DMS79 (cell line): ENCODE measurements around the gene IDH3B.

Experiments used
- DNase-seq: peaks from one replicate; lab custom pipeline; 2025; lab: John Stamatoyannopoulos, UW

Gene IDH3B

DNA sequence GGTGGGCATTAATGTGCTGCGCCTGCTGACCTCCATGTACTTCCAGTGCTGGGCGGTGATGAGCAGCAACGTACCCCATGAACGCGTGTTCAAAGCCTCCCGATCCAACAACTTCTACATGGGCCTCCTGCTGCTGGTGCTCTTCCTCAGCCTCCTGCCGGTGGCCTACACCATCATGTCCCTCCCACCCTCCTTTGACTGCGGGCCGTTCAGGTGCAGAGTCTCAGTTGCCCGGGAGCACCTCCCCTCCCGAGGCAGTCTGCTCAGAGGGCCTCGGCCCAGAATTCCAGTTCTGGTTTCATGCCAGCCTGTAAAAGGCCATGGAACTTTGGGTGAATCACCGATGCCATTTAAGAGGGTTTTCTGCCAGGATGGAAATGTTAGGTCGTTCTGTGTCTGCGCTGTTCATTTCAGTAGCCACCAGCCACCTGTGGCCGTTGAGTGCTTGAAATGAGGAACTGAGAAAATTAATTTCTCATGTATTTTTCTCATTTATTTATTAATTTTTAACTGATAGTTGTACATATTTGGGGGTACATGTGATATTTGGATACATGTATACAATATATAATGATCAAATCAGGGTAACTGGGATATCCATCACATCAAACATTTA lies 46.8 kb downstream of the IDH3B start:
- DNase-seq, result no peak

- DNase-seq, result no peak
Observed at GRCh38 chr20:2616634-2617033, 47.4 kb downstream of the IDH3B start.

DNA sequence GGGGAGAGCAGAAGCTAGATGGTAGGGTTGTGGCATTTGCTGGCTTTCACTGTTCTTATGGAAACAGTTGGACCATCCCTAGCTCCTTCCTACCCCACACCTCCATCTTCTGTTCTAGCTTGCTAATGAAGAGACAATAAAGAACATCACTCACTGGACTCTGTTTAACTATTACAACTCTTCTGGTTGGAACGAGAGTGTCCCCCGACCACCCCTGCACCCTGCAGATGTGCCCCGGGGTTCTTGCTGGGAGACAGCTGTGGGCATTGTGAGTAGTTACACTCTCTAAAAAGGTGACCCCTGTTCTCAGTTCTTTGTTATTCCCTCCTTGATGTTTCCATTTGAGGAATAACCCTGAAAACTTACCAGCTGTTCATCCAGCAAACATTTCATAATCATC lies 51.9 kb downstream of the IDH3B start:
- no peak for DNase-seq

DNA sequence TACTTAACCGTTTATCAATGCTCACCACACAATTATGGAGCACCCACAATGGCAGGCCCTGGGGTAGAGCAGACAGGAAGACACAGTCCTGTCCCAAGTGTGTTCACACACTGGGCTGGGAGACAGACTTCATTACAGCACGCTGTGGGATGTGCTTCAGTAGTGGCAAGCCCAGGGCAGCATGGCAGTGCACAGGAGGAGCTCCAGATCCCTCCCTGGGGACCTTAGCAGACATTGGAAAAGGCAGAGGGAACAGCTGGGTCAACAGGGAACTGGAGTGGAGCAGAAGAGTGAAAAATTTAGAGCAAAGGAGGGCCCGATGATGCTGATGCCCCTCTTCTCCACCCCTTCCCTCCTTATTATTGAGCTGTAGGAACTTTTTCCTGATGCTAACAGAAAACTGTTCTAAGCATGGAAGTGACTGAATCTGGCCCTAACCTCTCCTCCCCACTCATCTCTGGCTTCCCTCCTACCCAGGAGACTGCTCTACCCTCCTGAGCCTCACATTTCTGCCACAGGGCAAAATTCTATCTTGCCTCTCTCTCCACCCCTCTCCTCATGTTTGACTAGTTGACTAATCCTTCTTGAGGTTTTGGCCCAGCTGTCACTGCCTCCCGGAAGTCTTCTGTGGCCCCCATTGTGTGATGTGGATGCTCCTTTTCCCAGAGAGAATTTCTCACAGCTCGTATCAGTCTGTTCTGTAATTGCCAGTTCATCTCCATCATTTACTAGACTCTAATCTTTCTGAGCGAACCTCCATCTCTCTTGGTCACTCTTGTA lies 52.9 kb downstream of the IDH3B start:
- no peak for DNase-seq

GRCh38 chr20:2610326-2610725 lies 53.7 kb downstream of the IDH3B start:
- DNase-seq, result no peak
